Astrocyte of the spinal cord (primary cell): ENCODE data around the gene PRSS50.

Experiments used
- DNase-seq: peaks from one replicate; pipeline ENCODE4 v3.0.0; 2011; ENCODE audit warnings: low read depth, low spot score
- H3K4me3 ChIP-seq: 2 replicates; pipeline ENCODE4 v1.5.1; 2011; ENCODE audit warnings: low read depth, mild to moderate bottlenecking, low read length, moderate library complexity
- CTCF ChIP-seq: IDR thresholded peaks from 2 replicates; pipeline ENCODE4 v1.5.1; 2012; ENCODE audit warnings: low read depth, mild to moderate bottlenecking, low read length, inconsistent platforms
- in situ Hi-C: cut with HindIII; loops from 2 replicates; pipeline ENCODE4 v1.10.0; 2017; ENCODE audit warnings: low sequenced_read_pairs

Gene PRSS50

DNA sequence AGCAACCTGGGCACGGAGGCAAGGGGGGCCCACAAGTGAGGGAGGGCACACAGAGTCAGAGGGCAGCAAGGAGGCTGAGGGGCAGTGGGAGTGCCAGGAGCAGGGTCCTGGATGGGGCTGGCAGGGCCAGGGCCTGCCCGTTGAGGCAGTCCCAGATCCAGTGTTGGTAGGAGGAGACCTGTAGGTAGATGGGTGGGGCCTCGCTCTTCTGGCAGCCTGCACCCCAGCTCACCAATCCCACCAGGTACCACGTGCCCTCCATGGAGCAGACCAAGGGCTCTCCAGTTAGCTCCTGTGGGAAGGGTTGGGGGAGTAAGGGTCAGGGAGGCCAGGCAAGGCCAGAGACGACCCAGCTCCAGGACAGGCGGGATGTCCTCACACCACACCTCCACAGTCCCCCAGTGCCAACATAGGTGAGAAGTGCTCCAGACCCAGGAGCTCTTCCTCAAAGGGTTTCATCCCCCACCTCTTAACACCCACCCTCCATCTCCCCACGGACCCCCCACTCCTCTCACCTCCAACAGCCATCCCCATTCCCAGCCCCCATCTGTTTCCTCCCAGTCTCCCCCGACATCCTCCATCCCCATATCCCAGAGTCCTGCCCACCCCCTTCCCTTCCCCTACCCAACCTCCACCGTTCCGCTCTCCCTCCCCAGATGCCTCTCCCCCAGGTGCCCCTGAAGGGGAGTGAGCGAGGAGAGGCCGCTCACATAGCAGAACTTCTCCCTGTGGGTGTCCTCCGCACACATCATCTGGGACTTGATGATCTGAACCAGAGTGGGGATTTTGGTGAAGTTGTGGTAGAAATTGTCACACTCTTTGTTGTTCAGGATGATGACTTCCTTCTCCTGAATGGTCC lies 5.2 kb downstream of the PRSS50 start:
- H3K4me3 ChIP-seq, result no peak overlapping the region
- no peak for TF ChIP-seq CTCF
- no peak for DNase-seq
- in situ Hi-C loops, result no loop called here

GRCh38 chr3:46711760-46712159 lies 5.9 kb downstream of the PRSS50 start:
- DNase-seq, result no peak
- TF ChIP-seq CTCF, result no peak
- in situ Hi-C loops, result no loop called here
- no peak overlapping the region for H3K4me3 ChIP-seq

DNA sequence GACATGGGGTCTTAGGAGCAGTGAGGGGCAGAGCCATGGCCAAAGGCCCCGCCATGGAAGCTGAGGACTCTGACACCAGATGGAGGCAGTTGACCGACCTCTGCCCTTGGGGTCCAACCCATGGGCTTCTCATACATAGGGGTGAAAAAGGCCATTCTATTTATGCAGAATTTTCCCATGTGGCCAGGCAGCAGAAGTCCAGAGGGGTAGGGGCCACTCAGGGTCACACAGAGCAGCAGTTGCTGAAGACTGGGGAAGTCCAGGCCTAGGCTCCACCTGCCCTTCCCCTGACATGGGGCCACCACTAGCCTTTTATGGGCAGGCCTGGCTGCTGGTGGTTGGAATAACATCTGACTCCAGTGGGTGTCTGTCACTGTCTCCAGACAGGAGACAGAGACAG lies 6.4 kb downstream of the PRSS50 start:
- no peak for DNase-seq
- no peak for TF ChIP-seq CTCF
- H3K4me3 ChIP-seq, result no peak overlapping the region
- in situ Hi-C loops, result no loop called here

DNA sequence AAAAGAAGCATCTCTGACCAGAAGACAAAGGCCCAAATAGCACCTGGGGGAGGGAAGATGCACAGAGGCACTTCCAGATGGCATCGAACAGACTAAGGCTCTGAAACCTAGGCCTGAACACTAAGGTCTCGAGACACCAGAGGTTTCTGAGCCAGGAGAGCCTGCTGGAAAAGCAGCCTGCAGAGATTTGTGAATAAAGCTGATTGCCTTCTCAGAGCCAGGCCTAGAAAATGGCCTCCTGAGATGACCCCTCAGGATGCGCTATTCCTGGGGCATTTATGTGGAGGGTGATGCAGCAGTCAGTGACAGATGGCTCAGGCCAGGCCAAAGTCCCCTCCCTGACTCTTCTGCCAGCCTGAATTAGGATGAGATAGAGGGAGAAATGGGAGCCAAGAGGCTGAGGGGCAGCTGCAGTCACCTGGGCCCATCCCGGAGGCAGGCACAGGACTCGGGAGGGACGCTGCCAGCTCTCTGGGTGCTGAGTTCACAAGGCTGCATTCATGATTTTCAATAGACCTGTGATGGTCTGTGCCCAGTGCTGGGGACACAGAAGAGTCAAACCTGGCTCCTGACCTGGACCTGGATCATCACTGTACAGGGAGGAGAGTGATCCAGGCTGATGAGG lies 6.9 kb downstream of the PRSS50 start:
- H3K4me3 ChIP-seq, result no peak overlapping the region
- TF ChIP-seq CTCF, result no peak
- in situ Hi-C loops, result no loop called here
- DNase-seq, result no peak

DNA sequence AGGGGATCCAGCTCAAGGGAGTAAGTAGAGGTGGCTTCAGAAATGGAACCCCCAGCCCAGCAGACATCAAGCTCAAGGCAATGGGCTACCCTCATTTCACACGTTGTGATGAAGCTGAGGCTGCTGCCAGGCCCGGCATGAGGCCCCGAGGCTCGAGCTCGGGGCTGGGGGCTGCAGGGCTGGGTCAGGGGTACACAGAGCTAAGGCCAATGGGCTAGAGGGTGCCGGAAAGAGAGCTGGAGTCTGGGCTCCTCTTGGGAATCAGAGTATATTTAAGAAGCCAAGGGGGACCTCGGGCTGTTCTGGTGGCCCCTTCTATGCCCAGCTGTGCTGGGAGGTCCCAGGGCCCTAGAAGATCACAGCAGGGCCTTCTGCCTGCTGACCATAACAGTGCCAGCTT lies 7.4 kb downstream of the PRSS50 start:
- no peak overlapping the region for H3K4me3 ChIP-seq
- no peak for DNase-seq
- in situ Hi-C loops, result no loop called here
- no peak for TF ChIP-seq CTCF

DNA sequence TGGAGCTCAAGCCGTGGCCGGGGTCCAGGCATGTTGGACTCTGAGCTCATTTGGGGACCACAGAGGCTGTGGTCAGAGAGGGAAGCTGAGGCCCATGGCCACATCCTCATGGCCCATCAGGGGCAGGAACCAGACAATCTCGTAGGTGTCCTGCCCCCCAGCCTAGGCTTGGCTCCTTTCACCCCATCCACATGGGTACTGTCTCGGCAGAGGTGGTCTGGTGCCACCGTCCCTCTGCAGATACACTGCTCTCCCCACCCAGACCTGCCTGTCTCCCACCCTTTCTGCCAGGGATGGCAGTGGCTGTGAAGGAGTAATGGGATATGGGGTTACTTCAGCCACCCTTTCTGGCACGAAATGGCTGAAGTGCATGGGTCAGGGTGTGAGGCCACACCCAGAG lies 7.9 kb downstream of the PRSS50 start:
- in situ Hi-C loops, result no loop called here
- no peak for DNase-seq
- no peak for TF ChIP-seq CTCF
- no peak overlapping the region for H3K4me3 ChIP-seq
